ENCODE data around the gene KLHDC7A.

Gene KLHDC7A

GRCh38 chr1:18473195-18473815, 7.4 kb upstream of the KLHDC7A start:
- no peak for DNase-seq

- no peak for DNase-seq
Observed at GRCh38 chr1:18474559-18475175, 6.1 kb upstream of the KLHDC7A start.

- DNase-seq = no peak
Observed at GRCh38 chr1:18475234-18475905, 5.4 kb upstream of the KLHDC7A start.

- DNase-seq = no peak
Observed at GRCh38 chr1:18479454-18479853, 1.3 kb upstream of the KLHDC7A start.

GRCh38 chr1:18481190-18481920, 625 bp downstream of the KLHDC7A start:
- DNase-seq = no peak

- no peak for DNase-seq
Observed at GRCh38 chr1:18481921-18482701, 1.4 kb downstream of the KLHDC7A start.

GRCh38 chr1:18482721-18483425, 2.1 kb downstream of the KLHDC7A start:
- no peak for DNase-seq

GRCh38 chr1:18484276-18484675, 3.5 kb downstream of the KLHDC7A start:
- DNase-seq = no peak

GRCh38 chr1:18484721-18485120, 4.0 kb downstream of the KLHDC7A start:
- no peak for DNase-seq

GRCh38 chr1:18485227-18485626, 4.5 kb downstream of the KLHDC7A start:
- DNase-seq = no peak

- DNase-seq = no peak
Observed at GRCh38 chr1:18486195-18486594, 5.5 kb downstream of the KLHDC7A start.

GRCh38 chr1:18489417-18490143, 8.8 kb downstream of the KLHDC7A start:
- no peak for DNase-seq

GRCh38 chr1:18491168-18491567, 10.4 kb downstream of the KLHDC7A start:
- no peak for DNase-seq

- no peak for DNase-seq
Observed at GRCh38 chr1:18494304-18494703, 13.6 kb downstream of the KLHDC7A start.

GRCh38 chr1:18495635-18496034, 14.9 kb downstream of the KLHDC7A start:
- DNase-seq = no peak

GRCh38 chr1:18496056-18496455, 15.3 kb downstream of the KLHDC7A start:
- DNase-seq = no peak

GRCh38 chr1:18496497-18497235, 15.9 kb downstream of the KLHDC7A start:
- DNase-seq = no peak

- no peak for DNase-seq
Observed at GRCh38 chr1:18501833-18502232, 21.1 kb downstream of the KLHDC7A start.

- no peak for DNase-seq
Observed at GRCh38 chr1:18504609-18505008, 23.9 kb downstream of the KLHDC7A start.

- no peak for DNase-seq
Observed at GRCh38 chr1:18505666-18506065, 24.9 kb downstream of the KLHDC7A start.

- no peak for DNase-seq
Observed at GRCh38 chr1:18508084-18508483, 27.4 kb downstream of the KLHDC7A start.
